ENCODE measurements around the gene DLG5. TPM values are rescaled to one million over a fixed set of nuclear protein-coding genes. Genes with fewer than 3 reads are reported as not detected.

The DLG5 gene
- total and polyA plus RNA-seq, 9 of the 15 experiments (the other 6 are each of a cell fraction or from before 2014, with no cell fraction given), result 1.4 to 26.8 (median 11.2) TPM

DNA sequence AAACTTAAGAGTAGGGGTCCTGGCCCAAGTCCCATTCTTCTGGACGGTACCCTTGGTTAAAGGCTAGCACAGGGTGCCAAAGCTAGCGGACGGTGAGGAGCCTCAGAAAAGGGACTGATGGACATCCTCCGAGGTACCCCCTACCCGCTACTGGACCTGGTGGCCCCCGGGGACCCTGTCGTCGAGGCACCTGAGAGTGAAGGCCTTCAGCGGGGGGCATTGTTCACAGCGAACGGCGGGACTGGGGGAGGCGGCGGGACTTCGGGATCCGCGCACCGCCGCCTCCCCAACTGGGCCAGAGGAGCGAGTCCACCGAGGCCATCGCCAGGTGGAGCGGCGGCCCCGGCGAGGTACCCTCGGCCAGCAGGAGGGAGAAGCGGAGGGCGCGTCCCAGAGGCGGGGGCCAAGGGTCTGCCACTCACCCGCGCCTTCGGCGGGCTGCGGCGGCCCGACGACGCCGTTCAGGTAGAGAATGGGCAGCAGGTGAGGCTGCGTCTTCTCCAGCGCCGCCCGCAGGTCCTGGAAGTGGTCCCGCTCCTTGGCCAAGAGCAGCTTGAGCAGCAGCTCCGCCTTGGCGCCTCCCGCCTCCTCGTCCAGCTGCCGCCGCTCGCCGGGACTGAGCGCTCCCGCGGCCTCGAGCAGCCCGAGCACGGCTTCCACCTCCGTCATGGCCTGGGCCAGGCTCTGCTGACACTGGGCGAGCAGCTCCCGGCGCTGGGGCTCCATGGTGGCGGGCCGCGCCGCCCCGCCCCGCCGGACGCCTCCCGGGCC is 575 bp downstream of the DLG5 start (continued):
- TF ChIP-seq, protein P1, sequence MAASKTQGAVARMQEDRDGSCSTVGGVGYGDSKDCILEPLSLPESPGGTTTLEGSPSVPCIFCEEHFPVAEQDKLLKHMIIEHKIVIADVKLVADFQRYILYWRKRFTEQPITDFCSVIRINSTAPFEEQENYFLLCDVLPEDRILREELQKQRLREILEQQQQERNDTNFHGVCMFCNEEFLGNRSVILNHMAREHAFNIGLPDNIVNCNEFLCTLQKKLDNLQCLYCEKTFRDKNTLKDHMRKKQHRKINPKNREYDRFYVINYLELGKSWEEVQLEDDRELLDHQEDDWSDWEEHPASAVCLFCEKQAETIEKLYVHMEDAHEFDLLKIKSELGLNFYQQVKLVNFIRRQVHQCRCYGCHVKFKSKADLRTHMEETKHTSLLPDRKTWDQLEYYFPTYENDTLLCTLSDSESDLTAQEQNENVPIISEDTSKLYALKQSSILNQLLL (CRISPR knock-in tag; IDR thresholded peaks at IDR 0.05; ENCODE audit: borderline replicate concordance), result no peak
- TF ChIP-seq STAT5A (IDR thresholded peaks at IDR 0.05; ENCODE audit: borderline replicate concordance, low read length) (no peak), ELF2 (CRISPR knock-in tag; IDR thresholded peaks at IDR 0.05) (no peak), MED1 (CRISPR knock-in tag; IDR thresholded peaks at IDR 0.05; ENCODE audit: borderline replicate concordance) (no peak), LEF1 (IDR thresholded peaks at IDR 0.05) (no peak), ZNF197 (CRISPR knock-in tag; IDR thresholded peaks at IDR 0.05; ENCODE audit: low read depth) (no peak), ETV1 (tag; conservative IDR thresholded peaks at IDR 0.05; ENCODE audit: low read depth) (no peak), ZNF224 (CRISPR knock-in tag; IDR thresholded peaks at IDR 0.05) (no peak), POLR3G (IDR thresholded peaks at IDR 0.05; ENCODE audit: extremely low read depth, insufficient read length, insufficient replicate concordance) (no peak), PTRF (tag; IDR thresholded peaks at IDR 0.05) (no peak)
- TF ChIP-seq, protein P2, sequence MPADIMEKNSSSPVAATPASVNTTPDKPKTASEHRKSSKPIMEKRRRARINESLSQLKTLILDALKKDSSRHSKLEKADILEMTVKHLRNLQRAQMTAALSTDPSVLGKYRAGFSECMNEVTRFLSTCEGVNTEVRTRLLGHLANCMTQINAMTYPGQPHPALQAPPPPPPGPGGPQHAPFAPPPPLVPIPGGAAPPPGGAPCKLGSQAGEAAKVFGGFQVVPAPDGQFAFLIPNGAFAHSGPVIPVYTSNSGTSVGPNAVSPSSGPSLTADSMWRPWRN (IDR thresholded peaks at IDR 0.05; ENCODE audit: low read depth), result no peak
- TF ChIP-seq, protein P3, sequence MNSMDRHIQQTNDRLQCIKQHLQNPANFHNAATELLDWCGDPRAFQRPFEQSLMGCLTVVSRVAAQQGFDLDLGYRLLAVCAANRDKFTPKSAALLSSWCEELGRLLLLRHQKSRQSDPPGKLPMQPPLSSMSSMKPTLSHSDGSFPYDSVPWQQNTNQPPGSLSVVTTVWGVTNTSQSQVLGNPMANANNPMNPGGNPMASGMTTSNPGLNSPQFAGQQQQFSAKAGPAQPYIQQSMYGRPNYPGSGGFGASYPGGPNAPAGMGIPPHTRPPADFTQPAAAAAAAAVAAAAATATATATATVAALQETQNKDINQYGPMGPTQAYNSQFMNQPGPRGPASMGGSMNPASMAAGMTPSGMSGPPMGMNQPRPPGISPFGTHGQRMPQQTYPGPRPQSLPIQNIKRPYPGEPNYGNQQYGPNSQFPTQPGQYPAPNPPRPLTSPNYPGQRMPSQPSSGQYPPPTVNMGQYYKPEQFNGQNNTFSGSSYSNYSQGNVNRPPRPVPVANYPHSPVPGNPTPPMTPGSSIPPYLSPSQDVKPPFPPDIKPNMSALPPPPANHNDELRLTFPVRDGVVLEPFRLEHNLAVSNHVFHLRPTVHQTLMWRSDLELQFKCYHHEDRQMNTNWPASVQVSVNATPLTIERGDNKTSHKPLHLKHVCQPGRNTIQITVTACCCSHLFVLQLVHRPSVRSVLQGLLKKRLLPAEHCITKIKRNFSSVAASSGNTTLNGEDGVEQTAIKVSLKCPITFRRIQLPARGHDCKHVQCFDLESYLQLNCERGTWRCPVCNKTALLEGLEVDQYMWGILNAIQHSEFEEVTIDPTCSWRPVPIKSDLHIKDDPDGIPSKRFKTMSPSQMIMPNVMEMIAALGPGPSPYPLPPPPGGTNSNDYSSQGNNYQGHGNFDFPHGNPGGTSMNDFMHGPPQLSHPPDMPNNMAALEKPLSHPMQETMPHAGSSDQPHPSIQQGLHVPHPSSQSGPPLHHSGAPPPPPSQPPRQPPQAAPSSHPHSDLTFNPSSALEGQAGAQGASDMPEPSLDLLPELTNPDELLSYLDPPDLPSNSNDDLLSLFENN (IDR thresholded peaks at IDR 0.05; ENCODE audit: low read depth in 2 of 2, low read length in 2 of 2), result no peak
- TF ChIP-seq, protein P4, sequence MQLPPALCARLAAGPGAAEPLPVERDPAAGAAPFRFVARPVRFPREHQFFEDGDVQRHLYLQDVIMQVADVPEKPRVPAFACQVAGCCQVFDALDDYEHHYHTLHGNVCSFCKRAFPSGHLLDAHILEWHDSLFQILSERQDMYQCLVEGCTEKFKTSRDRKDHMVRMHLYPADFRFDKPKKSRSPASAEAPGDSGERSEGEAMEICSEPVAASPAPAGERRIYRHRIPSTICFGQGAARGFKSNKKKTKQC (CRISPR knock-in tag; IDR thresholded peaks at IDR 0.05), result 0 out of 2 replicates have a peak, but pooled peaks have one; percentile 58
- TF ChIP-seq, protein P5, sequence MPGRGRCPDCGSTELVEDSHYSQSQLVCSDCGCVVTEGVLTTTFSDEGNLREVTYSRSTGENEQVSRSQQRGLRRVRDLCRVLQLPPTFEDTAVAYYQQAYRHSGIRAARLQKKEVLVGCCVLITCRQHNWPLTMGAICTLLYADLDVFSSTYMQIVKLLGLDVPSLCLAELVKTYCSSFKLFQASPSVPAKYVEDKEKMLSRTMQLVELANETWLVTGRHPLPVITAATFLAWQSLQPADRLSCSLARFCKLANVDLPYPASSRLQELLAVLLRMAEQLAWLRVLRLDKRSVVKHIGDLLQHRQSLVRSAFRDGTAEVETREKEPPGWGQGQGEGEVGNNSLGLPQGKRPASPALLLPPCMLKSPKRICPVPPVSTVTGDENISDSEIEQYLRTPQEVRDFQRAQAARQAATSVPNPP (IDR thresholded peaks at IDR 0.05; ENCODE audit: borderline replicate concordance, insufficient read depth, insufficient read length), result no peak
- TF ChIP-seq, protein P6, sequence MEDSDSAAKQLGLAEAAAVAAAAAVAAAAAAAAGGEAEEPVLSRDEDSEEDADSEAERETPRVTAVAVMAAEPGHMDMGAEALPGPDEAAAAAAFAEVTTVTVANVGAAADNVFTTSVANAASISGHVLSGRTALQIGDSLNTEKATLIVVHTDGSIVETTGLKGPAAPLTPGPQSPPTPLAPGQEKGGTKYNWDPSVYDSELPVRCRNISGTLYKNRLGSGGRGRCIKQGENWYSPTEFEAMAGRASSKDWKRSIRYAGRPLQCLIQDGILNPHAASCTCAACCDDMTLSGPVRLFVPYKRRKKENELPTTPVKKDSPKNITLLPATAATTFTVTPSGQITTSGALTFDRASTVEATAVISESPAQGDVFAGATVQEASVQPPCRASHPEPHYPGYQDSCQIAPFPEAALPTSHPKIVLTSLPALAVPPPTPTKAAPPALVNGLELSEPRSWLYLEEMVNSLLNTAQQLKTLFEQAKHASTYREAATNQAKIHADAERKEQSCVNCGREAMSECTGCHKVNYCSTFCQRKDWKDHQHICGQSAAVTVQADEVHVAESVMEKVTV (CRISPR knock-in tag; IDR thresholded peaks at IDR 0.05), result no peak
- TF ChIP-seq, protein P7, sequence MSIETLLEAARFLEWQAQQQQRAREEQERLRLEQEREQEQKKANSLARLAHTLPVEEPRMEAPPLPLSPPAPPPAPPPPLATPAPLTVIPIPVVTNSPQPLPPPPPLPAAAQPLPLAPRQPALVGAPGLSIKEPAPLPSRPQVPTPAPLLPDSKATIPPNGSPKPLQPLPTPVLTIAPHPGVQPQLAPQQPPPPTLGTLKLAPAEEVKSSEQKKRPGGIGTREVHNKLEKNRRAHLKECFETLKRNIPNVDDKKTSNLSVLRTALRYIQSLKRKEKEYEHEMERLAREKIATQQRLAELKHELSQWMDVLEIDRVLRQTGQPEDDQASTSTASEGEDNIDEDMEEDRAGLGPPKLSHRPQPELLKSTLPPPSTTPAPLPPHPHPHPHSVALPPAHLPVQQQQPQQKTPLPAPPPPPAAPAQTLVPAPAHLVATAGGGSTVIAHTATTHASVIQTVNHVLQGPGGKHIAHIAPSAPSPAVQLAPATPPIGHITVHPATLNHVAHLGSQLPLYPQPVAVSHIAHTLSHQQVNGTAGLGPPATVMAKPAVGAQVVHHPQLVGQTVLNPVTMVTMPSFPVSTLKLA (conservative IDR thresholded peaks at IDR 0.05), result no peak
